Measurements from ENCODE around the gene CAPN10. TPM values are rescaled to one million over a fixed set of nuclear protein-coding genes. Genes with fewer than 3 reads are reported as not detected.

Gene CAPN10
- total RNA-seq, 8 experiments from 2014 or later = 13.9 to 35.9 (median 23.9) TPM

GRCh38 chr2:240597419-240598181 is 11.1 kb downstream of the CAPN10 start:
- Histone ChIP-seq H3K4me3 (no peak overlapping the region), H3K27ac (no peak overlapping the region), H3K4me1 (replicated peaks in 1 of 2) (no peaks in the 10 kb centered on the region)
- WGBS, 10 experiments = 70 to 100% (median 100%) methylated on average over 1 to 2 of the region's 22 CpGs; no CpG with 5 or more reads in 7 of the 10 experiments
- in situ Hi-C loops (cut with MboI; ENCODE audit: low pct_unique_long_range_greater_than_20kb in 2 of 9, low sequenced_read_pairs in 9 of 9, unreplicated experiment in 9 of 9) = no loop called here
- ATAC-seq (replicated peaks in 6 of 8) = no peak

- in situ Hi-C loops (cut with MboI; ENCODE audit: low pct_unique_long_range_greater_than_20kb in 2 of 9, low sequenced_read_pairs in 9 of 9, unreplicated experiment in 9 of 9) = no loop called here
- Histone ChIP-seq H3K4me1 (replicated peaks in 1 of 2) (no peaks in the 10 kb centered on the region), H3K4me3 (no peak overlapping the region), H3K27ac (no peak overlapping the region)
- 80 to 100% (median 94%) methylated on average over 1 to 4 of the region's 17 CpGs; no CpG with 5 or more reads in 6 of the 10 experiments for WGBS, 10 experiments
- ATAC-seq (replicated peaks in 6 of 8) = no peak
Measured at GRCh38 chr2:240598311-240598911, 11.9 kb downstream of the CAPN10 start.

- ATAC-seq (replicated peaks in 6 of 8) = no peak
- in situ Hi-C loops (cut with MboI; ENCODE audit: low pct_unique_long_range_greater_than_20kb in 2 of 9, low sequenced_read_pairs in 9 of 9, unreplicated experiment in 9 of 9) = no loop called here
- H3K4me3 ChIP-seq = no peak overlapping the region
- H3K4me1 ChIP-seq (replicated peaks in 1 of 2) = no peaks in the 10 kb centered on the region
- no CpG with 5 or more reads among the region's 11 CpGs for WGBS, 10 experiments
- H3K27ac ChIP-seq = no peak overlapping the region
Measured at GRCh38 chr2:240599141-240599583, 12.6 kb downstream of the CAPN10 start.

GRCh38 chr2:240600451-240600961 is 14.0 kb downstream of the CAPN10 start:
- whole genome bisulfite sequencing, 10 experiments = 80 to 100% (median 93%) methylated on average over 1 to 6 of the region's 16 CpGs; no CpG with 5 or more reads in 4 of the 10 experiments
- H3K4me3 ChIP-seq = no peak overlapping the region
- in situ Hi-C loops (cut with MboI; ENCODE audit: low pct_unique_long_range_greater_than_20kb in 2 of 9, low sequenced_read_pairs in 9 of 9, unreplicated experiment in 9 of 9) = no loop called here
- no peak overlapping the region for H3K27ac ChIP-seq
- no peak for ATAC-seq (replicated peaks in 6 of 8)
- H3K4me1 ChIP-seq (replicated peaks in 1 of 2) = peaks cover 0 to 7% of the 10 kb centered on the region in 2 donors

- peaks cover 0 to 7% of the 10 kb centered on the region in 2 donors for H3K4me1 ChIP-seq (replicated peaks in 1 of 2)
- in situ Hi-C loops (cut with MboI; ENCODE audit: low pct_unique_long_range_greater_than_20kb in 2 of 9, low sequenced_read_pairs in 9 of 9, unreplicated experiment in 9 of 9) = no loop called here
- no peak for ATAC-seq (replicated peaks in 6 of 8)
- H3K27ac ChIP-seq = no peak overlapping the region
- 87 to 100% (median 96%) methylated on average over 3 to 9 of the region's 20 CpGs; no CpG with 5 or more reads in 2 of the 10 experiments for WGBS, 10 experiments
- no peak overlapping the region for H3K4me3 ChIP-seq
Measured at GRCh38 chr2:240601061-240601830, 14.7 kb downstream of the CAPN10 start.

GRCh38 chr2:240601831-240602160 is 15.3 kb downstream of the CAPN10 start:
- ATAC-seq (replicated peaks in 6 of 8) = no peak
- Histone ChIP-seq H3K4me1 (replicated peaks in 1 of 2) (peaks cover 0 to 7% of the 10 kb centered on the region in 2 donors), H3K27ac (no peak overlapping the region), H3K4me3 (no peak overlapping the region)
- in situ Hi-C loops (cut with MboI; ENCODE audit: low pct_unique_long_range_greater_than_20kb in 2 of 9, low sequenced_read_pairs in 9 of 9, unreplicated experiment in 9 of 9) = no loop called here
- 80 to 100% (median 96%) methylated on average over 1 to 6 of the region's 11 CpGs; no CpG with 5 or more reads in 7 of the 10 experiments for WGBS, 10 experiments

GRCh38 chr2:240602266-240603050 is 15.9 kb downstream of the CAPN10 start:
- ATAC-seq (replicated peaks in 6 of 8) = no peak
- Histone ChIP-seq H3K27ac (no peak overlapping the region), H3K4me1 (replicated peaks in 1 of 2) (peaks cover 0 to 7% of the 10 kb centered on the region in 2 donors), H3K4me3 (no peak overlapping the region)
- WGBS, 10 experiments = 82 to 100% (median 87%) methylated on average over 1 to 5 of the region's 32 CpGs; no CpG with 5 or more reads in 6 of the 10 experiments
- in situ Hi-C loops (cut with MboI; ENCODE audit: low pct_unique_long_range_greater_than_20kb in 2 of 9, low sequenced_read_pairs in 9 of 9, unreplicated experiment in 9 of 9) = no loop called here

- H3K4me3 ChIP-seq = no peak overlapping the region
- no peak for ATAC-seq (replicated peaks in 6 of 8)
- WGBS, 10 experiments = 67 to 90% (median 90%) methylated on average over 2 to 4 of the region's 22 CpGs; no CpG with 5 or more reads in 7 of the 10 experiments
- in situ Hi-C loops (cut with MboI; ENCODE audit: low pct_unique_long_range_greater_than_20kb in 2 of 9, low sequenced_read_pairs in 9 of 9, unreplicated experiment in 9 of 9) = no loop called here
- H3K27ac ChIP-seq = no peak overlapping the region
- peaks cover 0 to 7% of the 10 kb centered on the region in 2 donors for H3K4me1 ChIP-seq (replicated peaks in 1 of 2)
Measured at GRCh38 chr2:240603081-240603835, 16.7 kb downstream of the CAPN10 start.

GRCh38 chr2:240603846-240604245 is 17.3 kb downstream of the CAPN10 start:
- Histone ChIP-seq H3K4me1 (replicated peaks in 1 of 2) (peaks cover 0 to 7% of the 10 kb centered on the region in 2 donors), H3K4me3 (no peak overlapping the region), H3K27ac (peak overlapping the region in 1 of 2 donors; percentile 2)
- ATAC-seq (replicated peaks in 6 of 8) = peak in 3 of 8 experiments; percentile 1 to 2 (median 1)
- in situ Hi-C loops (cut with MboI; ENCODE audit: low pct_unique_long_range_greater_than_20kb in 2 of 9, low sequenced_read_pairs in 9 of 9, unreplicated experiment in 9 of 9) = no loop called here
- 86 to 100% (median 88%) methylated on average over 1 to 5 of the region's 10 CpGs; no CpG with 5 or more reads in 7 of the 10 experiments for WGBS, 10 experiments

GRCh38 chr2:240604291-240604938 is 17.9 kb downstream of the CAPN10 start:
- Histone ChIP-seq H3K27ac (peak overlapping the region in 1 of 2 donors; percentile 48), H3K4me1 (replicated peaks in 1 of 2) (peaks cover 0 to 7% of the 10 kb centered on the region in 2 donors), H3K4me3 (peak overlapping the region in 3 of 5 donors; percentile 5 to 16 (median 16))
- in situ Hi-C loops (cut with MboI; ENCODE audit: low pct_unique_long_range_greater_than_20kb in 2 of 9, low sequenced_read_pairs in 9 of 9, unreplicated experiment in 9 of 9) = no loop called here
- peak; percentile 77 to 98 (median 90) for ATAC-seq (replicated peaks in 6 of 8)
- WGBS, 10 experiments = 0 to 80% (median 41%) methylated on average over 1 to 3 of the region's 11 CpGs; no CpG with 5 or more reads in 4 of the 10 experiments

- in situ Hi-C loops (cut with MboI; ENCODE audit: low pct_unique_long_range_greater_than_20kb in 2 of 9, low sequenced_read_pairs in 9 of 9, unreplicated experiment in 9 of 9) = no loop called here
- peaks cover 0 to 7% of the 10 kb centered on the region in 2 donors for H3K4me1 ChIP-seq (replicated peaks in 1 of 2)
- no peak for ATAC-seq (replicated peaks in 6 of 8)
- 60 to 100% (median 93%) methylated on average over 1 to 13 of the region's 19 CpGs; no CpG with 5 or more reads in 2 of the 10 experiments for WGBS, 10 experiments
- H3K27ac ChIP-seq = peak overlapping the region in 1 of 2 donors; percentile 48
- H3K4me3 ChIP-seq = no peak overlapping the region
Measured at GRCh38 chr2:240604939-240605716, 18.6 kb downstream of the CAPN10 start.
